Esophagus squamous epithelium (tissue), 5 donors: Measurements from ENCODE around the gene CCDC82. TPM values are rescaled to one million over a fixed set of nuclear protein-coding genes. Genes with fewer than 3 reads are reported as not detected.
A peak's percentile ranks its signal among the peaks of the same experiment; 100 is the strongest.

Experiments
- DNase-seq: peaks from one replicate; lab custom pipeline; 2025; lab: John Stamatoyannopoulos, UW
- H3K27ac ChIP-seq, 4 donors: fragments of 200-600 bp; sonication (generic); one replicate each; pipeline ENCODE4 v1.5.1; 2016 to 2019; ENCODE audit warnings: mild to moderate bottlenecking in 1 of 4
- H3K27me3 ChIP-seq, 4 donors: fragments of 200-600 bp; sonication (generic); 1 replicate in 3 of 4; 2 replicates in 1 of 4; pipeline versions ENCODE4 v1.5.1 to v1.6.0; 2017 to 2021; ENCODE audit warnings: antibody characterized with exemption in 1 of 4
- H3K36me3 ChIP-seq, 3 donors: fragments of 200-600 bp; sonication (generic); one replicate each; pipeline ENCODE4 v1.5.1; 2016 to 2019
- H3K4me1 ChIP-seq, 3 donors: fragments of 200-600 bp; sonication (generic); one replicate each; pipeline ENCODE4 v1.5.1; 2017 to 2019
- H3K4me3 ChIP-seq, 4 donors: fragments of 200-600 bp; sonication (generic); 1 replicate in 3 of 4; 2 replicates in 1 of 4; pipeline ENCODE4 v1.5.1; 2016 to 2019; ENCODE audit warnings: mild to moderate bottlenecking in 2 of 4, moderate library complexity in 1 of 4
- H3K9me3 ChIP-seq, 3 donors: fragments of 200-600 bp; sonication (generic); one replicate each; pipeline ENCODE4 v1.5.1; 2016 to 2019
- CTCF ChIP-seq, 6 experiments: fragments of 450-650 bp in 4 of 6; fragments of 200-600 bp in 2 of 6; sonication (generic) in 2 of 6; IDR thresholded peaks; one replicate each; pipeline ENCODE4 v1.5.1; 2016 to 2019; ENCODE audit warnings: antibody characterized with exemption in 6 of 6, mild to moderate bottlenecking in 4 of 6, moderate library complexity in 4 of 6
- POLR2A ChIP-seq, 4 donors: fragments of 450-650 bp; IDR thresholded peaks; one replicate each; pipeline ENCODE4 v1.6.1; 2017; ENCODE audit warnings: antibody characterized with exemption in 4 of 4, mild to moderate bottlenecking in 4 of 4, moderate library complexity in 3 of 4
- WGBS, 2 donors: methylation state at CpG; one replicate each; pipeline ENCODE4 v1.1.5; 2018; 5-methylcytosine and 5-hydroxymethylcytosine counted together
- intact Hi-C: fragments of 100-400 bp; cut with DNase I; formaldehyde crosslinking; loops from one replicate; pipeline ENCODE4 v1.15.0; 2022
- total RNA-seq, 4 donors: library from RNA; depleted of rRNA; stranded (reverse); fragments of >200 nt; gene quantifications; one replicate each; pipeline ENCODE4 v1.1.0, GENCODE V29; 2016
- donor health status: DM: yes; HTN: yes; CAD: no.

CCDC82 gene
- total RNA-seq, 4 donors from 2014 or later: 8.8 to 18.7 (median 10.0) TPM

DNA sequence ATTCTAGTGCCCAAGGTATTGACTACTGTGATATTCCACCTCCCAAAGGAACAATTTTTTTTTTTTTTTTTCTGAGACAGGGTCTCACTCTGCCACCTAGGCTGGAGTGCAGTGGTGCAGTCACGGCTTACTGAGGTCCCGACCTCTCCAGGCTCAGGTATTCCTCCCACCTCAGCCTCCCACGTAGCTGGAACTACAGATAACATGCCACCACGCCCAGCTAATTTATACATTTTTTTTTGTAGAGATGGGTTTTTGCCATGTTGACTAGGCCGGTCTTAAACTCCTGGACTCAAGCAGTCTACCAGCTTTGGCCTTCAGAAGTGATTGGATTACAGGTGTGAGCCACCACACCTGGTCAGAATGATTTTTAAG lies 80.1 kb downstream of the CCDC82 start:
- peak overlapping the region in 3 of 4 donors; percentile 26 to 85 (median 65) for H3K27ac ChIP-seq
- no peak for DNase-seq
- no peak overlapping the region for H3K4me3 ChIP-seq
- 88 to 92% methylated on average over 5 of the region's 5 CpGs for WGBS, 2 donors
- intact Hi-C loops: no loop called here
- TF ChIP-seq CTCF (IDR thresholded peaks at IDR 0.05) (no peak), POLR2A (IDR thresholded peaks at IDR 0.05) (no peak)
- no peaks in the 10 kb centered on the region for H3K9me3 ChIP-seq
- no peaks in the 10 kb centered on the region for H3K27me3 ChIP-seq
- peaks cover 42 to 96% (median 54%) of the 10 kb centered on the region in 3 donors for H3K4me1 ChIP-seq
- H3K36me3 ChIP-seq: no peaks in the 10 kb centered on the region

DNA sequence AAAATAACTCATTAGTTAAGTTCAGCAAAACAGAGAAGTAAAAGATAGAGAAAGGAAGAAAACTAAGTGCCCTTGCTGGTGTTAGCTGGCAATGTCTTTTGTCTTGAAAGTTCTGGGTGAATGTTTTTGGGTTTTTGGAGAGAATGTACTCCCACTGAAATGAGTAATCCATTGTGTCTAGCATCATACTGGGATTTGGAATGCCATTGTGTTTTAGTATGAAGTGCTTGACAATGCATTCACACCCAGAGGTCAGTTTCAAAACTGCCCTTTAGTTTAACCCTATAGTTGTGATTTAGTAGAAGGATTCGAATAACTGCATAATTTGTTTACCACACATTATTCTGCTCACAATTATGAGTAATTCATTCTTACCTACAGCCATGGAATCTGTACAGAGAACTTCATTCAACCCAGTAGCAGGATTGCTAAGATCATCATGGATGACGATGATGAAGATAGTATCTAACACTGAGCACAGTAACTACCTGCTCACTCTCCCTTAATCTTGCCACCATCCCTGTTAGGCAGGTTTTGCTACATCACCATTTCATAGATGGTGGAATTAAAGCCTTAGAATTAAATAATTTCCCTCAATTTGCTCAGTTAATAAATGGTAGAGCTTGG lies 80.6 kb downstream of the CCDC82 start:
- H3K4me1 ChIP-seq: peaks cover 40 to 94% (median 49%) of the 10 kb centered on the region in 3 donors
- DNase-seq: no peak

GRCh38 chr11:96307776-96308140 lies 82.0 kb downstream of the CCDC82 start:
- H3K4me3 ChIP-seq: peak overlapping the region in 3 of 4 donors; percentile 10 to 48 (median 19)
- H3K27me3 ChIP-seq: no peaks in the 10 kb centered on the region
- peak overlapping the region; percentile 74 to 87 (median 82) for H3K27ac ChIP-seq
- intact Hi-C loops: no loop called here
- WGBS, 2 donors: 33 to 37% methylated on average over 3 of the region's 3 CpGs
- H3K36me3 ChIP-seq: no peaks in the 10 kb centered on the region
- no peak for DNase-seq
- TF ChIP-seq CTCF (IDR thresholded peaks at IDR 0.05) (no peak), POLR2A (IDR thresholded peaks at IDR 0.05) (no peak)
- H3K9me3 ChIP-seq: no peaks in the 10 kb centered on the region
- peaks cover 38 to 92% (median 45%) of the 10 kb centered on the region in 3 donors for H3K4me1 ChIP-seq

More for the DNA sequence above, 80.6 kb downstream of the CCDC82 start:
- Histone ChIP-seq H3K27ac (peak overlapping the region; percentile 26 to 87 (median 67)), H3K9me3 (no peaks in the 10 kb centered on the region), H3K4me3 (no peak overlapping the region), H3K36me3 (no peaks in the 10 kb centered on the region), H3K27me3 (no peaks in the 10 kb centered on the region)
- intact Hi-C loops: no loop called here
- 64 to 72% methylated on average over 2 of the region's 2 CpGs for WGBS, 2 donors
- TF ChIP-seq POLR2A (IDR thresholded peaks at IDR 0.05) (no peak), CTCF (IDR thresholded peaks at IDR 0.05) (no peak)

- Histone ChIP-seq H3K9me3 (no peaks in the 10 kb centered on the region), H3K4me3 (peak overlapping the region in 3 of 4 donors; percentile 10 to 48 (median 19)), H3K27me3 (no peaks in the 10 kb centered on the region), H3K27ac (peak overlapping the region; percentile 74 to 87 (median 82)), H3K36me3 (no peaks in the 10 kb centered on the region), H3K4me1 (peaks cover 41 to 92% (median 50%) of the 10 kb centered on the region in 3 donors)
- intact Hi-C loops: no loop called here
- DNase-seq: peak; percentile 48
- TF ChIP-seq POLR2A (IDR thresholded peaks at IDR 0.05) (no peak), CTCF (IDR thresholded peaks at IDR 0.05) (peak in 1 of 6 experiments; percentile 3)
- WGBS, 2 donors: 12 to 17% methylated on average over 10 of the region's 10 CpGs
These were observed 82.6 kb downstream of the CCDC82 start for GRCh38 chr11:96306933-96307775.

- H3K4me1 ChIP-seq: peaks cover 39 to 87% (median 47%) of the 10 kb centered on the region in 3 donors
- H3K27ac ChIP-seq: peak overlapping the region; percentile 74 to 87 (median 82)
- no peaks in the 10 kb centered on the region for H3K27me3 ChIP-seq
- WGBS, 2 donors: 13 to 26% methylated on average over 3 of the region's 3 CpGs
- no peaks in the 10 kb centered on the region for H3K36me3 ChIP-seq
- no peaks in the 10 kb centered on the region for H3K9me3 ChIP-seq
- H3K4me3 ChIP-seq: peak overlapping the region in 3 of 4 donors; percentile 10 to 48 (median 19)
- TF ChIP-seq POLR2A (IDR thresholded peaks at IDR 0.05): no peak
- no peak for TF ChIP-seq CTCF (IDR thresholded peaks at IDR 0.05)
- DNase-seq: no peak
- intact Hi-C loops: no loop called here
These were observed 83.1 kb downstream of the CCDC82 start for GRCh38 chr11:96306600-96306932.
